Right renal pelvis (tissue), 4 donors: ENCODE measurements around the gene MT1E. TPM values are rescaled to one million over a fixed set of nuclear protein-coding genes. Genes with fewer than 3 reads are reported as not detected.
"Not testable (repeated sequence)": the region's sequence is repeated elsewhere in the genome, so short reads cannot be mapped to it uniquely, and the experiment has no call there.

Source experiments
- DNase-seq, 4 donors: peaks; one replicate each; pipeline ENCODE4 v3.0.0-alpha.2; 2013; ENCODE audit warnings: low read depth in 4 of 4, low spot score in 3 of 4, missing footprints in 1 of 4
- polyA plus RNA-seq, 4 donors: library from polyadenylated mRNA; unstranded; fragments of 120-200 nt; gene quantifications; one replicate each; pipeline ENCODE4 v1.2.1, GENCODE V29; 2013; ENCODE audit not compliant: insufficient read length in 4 of 4

MT1E gene
- polyA plus RNA-seq, 4 donors, result 21.8 to 53.3 (median 30.6) TPM

GRCh38 chr16:56669005-56669839 lies 43.6 kb downstream of the MT1E start, which contains the start of gene MT1H:
Gene MT1H, plus strand, starts transcription at chr16:56669814. Its CDS starts 71 bp downstream, at chr16:56669885.
- no peak for DNase-seq

GRCh38 chr16:56669840-56670619 lies 44.4 kb downstream of the MT1E start:
- no peak for DNase-seq

DNA sequence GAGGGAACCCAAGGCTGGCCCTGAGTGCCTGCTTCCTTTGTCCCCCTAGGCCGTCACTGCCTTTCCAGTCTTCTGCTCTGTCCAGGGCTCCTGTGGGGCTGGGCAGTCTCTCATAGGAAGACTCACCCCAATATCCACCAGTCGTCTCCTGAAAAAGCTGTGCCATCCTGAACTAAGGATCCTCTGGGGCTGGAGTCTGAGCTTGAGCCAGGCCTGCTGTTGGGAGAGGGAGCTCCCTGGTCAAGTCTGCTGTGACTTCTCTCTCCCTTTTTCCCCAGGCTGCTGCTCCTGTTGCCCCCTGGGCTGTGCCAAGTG lies 45.0 kb downstream of the MT1E start:
- no peak for DNase-seq

DNA sequence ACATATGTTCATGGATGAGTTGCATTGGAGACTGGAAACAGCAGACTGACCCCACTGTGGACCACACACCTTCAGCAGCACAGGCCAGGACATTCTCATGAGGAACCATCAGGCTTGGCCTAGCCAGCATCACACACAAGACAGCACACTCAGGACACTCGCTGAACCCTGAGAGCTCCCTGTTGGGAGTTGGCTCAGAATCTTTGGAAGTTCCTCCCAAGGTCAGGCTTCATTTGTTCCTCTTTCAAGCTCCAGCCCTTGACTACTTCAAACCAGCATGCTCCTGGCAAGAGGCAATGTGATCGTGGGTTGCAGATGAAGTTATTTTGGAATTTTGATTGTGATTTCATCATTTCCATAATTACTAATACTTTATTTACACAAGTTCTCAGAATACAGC lies 46.1 kb downstream of the MT1E start:
- DNase-seq, result not testable (repeated sequence)

DNA sequence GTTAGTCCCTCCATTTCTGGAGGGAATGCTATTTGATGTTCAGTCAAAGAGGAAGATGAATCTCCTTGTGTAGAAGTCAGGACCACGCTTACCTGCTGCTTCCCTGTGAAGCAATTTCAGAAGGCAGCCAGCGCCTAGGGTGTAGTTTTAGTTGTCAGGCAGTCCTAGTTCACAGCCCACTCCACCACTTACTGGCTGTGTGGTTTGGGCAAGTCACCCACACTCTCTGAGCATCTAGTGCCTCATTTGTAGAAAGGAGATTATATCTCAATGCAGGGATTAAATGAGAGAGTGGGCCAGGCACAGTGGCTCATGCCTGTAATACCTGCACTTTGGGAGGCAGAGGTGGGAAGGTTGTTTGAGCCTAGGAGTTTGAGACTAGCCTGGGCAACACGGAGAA lies 46.6 kb downstream of the MT1E start:
- DNase-seq, result not testable (repeated sequence)

DNA sequence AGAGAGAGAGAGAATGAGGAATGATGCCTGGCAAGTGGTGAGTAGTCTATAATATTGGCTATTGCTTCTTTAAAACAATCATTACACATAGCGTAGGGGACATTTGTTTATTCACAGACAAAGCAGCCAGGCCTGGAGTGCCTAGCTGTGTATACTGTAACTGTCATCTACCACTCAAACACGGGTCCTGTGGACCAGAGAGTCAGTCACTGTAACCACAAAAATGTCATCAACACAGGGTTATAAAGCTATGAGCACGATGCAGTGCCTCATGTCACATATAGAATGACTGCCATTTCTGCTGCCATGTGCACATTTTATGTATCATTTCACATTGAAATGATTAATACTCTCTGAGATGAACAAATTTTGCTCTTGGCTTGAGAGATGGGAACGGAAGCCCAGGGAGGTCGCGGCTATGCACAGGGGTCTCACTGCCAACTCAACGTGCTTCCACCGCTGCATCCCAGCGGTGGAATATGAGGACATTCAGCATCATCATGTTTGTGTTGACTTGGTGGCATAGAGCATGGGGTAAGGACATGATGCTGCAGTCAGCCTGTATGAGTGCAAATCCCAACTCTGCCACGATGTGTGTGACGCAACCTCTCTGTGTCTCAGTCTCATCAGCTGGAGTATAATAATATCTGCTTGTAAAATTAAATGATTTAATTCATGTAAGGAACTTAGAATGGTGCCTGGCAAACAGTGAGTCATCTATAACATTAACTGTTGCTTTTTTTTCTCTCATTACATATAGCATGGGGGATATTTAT lies 47.4 kb downstream of the MT1E start:
- no peak for DNase-seq

GRCh38 chr16:56673921-56674320 lies 48.3 kb downstream of the MT1E start:
- no peak for DNase-seq

- not testable (repeated sequence) for DNase-seq
Observed at GRCh38 chr16:56674570-56674969, 49.0 kb downstream of the MT1E start.

DNA sequence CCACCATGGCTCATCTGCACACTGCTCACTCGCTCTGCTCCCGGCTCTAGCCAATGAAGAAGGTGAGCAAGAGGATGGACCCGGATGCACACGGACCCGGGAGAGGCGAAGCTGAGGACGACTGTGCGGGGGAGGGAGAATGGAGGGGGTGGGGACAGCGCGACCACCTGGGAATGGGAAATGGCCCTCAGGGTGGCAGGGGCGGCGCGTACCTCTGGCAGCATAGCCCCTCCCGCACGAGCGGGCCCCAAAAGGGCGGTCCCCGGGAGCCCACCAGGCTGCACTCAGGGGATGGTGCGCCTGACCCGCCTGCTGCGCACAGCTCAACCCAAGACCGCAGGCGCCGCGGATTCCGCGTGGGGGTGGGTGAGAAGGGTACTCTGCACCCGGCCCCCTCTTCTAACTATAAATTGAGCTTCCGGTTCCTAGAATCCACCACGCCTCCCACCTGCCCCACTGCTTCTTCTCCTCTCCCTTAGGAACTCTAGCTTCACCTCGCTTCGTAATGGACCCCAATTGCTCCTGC lies 50.2 kb downstream of the MT1E start:
- DNase-seq, result no peak

Other genes starting within 250 kb of the MT1E start
- 100 to 1,000 TPM; 118 to 141 (median 128) TPM for gene AMFR, start 200.2 kb upstream of the MT1E start, polyA plus RNA-seq
- 100 to 1,000 TPM; 116 to 146 (median 143) TPM for gene NUDT21, start 174.4 kb upstream of the MT1E start, polyA plus RNA-seq
- gene OGFOD1, start 174.2 kb upstream of the MT1E start, polyA plus RNA-seq, result 10 to 100 TPM; 36.8 to 42.5 (median 37.7) TPM
- gene BBS2, start 105.8 kb upstream of the MT1E start, polyA plus RNA-seq, result 100 to 1,000 TPM in 2 of 4 donors, 10 to 100 TPM in 2; 82.2 to 115 (median 104) TPM
- gene MT4, start 60.7 kb upstream of the MT1E start, polyA plus RNA-seq, result not detected
- 1 to 10 TPM in 1 of 4 donors, under 1 TPM in 3; 0.43 to 1.3 (median 0.89) TPM for gene MT3, start 36.3 kb upstream of the MT1E start, polyA plus RNA-seq
- 10 to 100 TPM; 22.4 to 38.0 (median 22.8) TPM for gene MT2A, start 17.2 kb upstream of the MT1E start, polyA plus RNA-seq
- under 1 TPM in 2 of 4 donors, not detected in 2; 0.17 to 0.25 TPM for gene MT1M, start 6.9 kb downstream of the MT1E start, polyA plus RNA-seq
- gene MT1A, start 12.9 kb downstream of the MT1E start, polyA plus RNA-seq, result under 1 TPM in 1 of 4 donors, not detected in 3; 0.38 TPM
- gene MT1B, start 26.1 kb downstream of the MT1E start, polyA plus RNA-seq, result 1 to 10 TPM in 1 of 4 donors, not detected in 3; 2.0 TPM
- 10 to 100 TPM; 40.3 to 98.2 (median 60.7) TPM for gene MT1F, start 32.2 kb downstream of the MT1E start, polyA plus RNA-seq
- gene MT1G, start 42.3 kb downstream of the MT1E start, polyA plus RNA-seq, result 100 to 1,000 TPM in 1 of 4 donors, 10 to 100 TPM in 3; 16.8 to 231 (median 62.7) TPM
- 10 to 100 TPM in 3 of 4 donors, 1 to 10 TPM in 1; 2.5 to 76.0 (median 16.9) TPM for gene MT1H, start 44.0 kb downstream of the MT1E start, polyA plus RNA-seq
- gene MT1X, start 56.7 kb downstream of the MT1E start, polyA plus RNA-seq, result 10 to 100 TPM; 19.0 to 59.2 (median 30.2) TPM
- 10 to 100 TPM; 71.2 to 81.7 (median 72.5) TPM for gene NUP93, start 104.3 kb downstream of the MT1E start, polyA plus RNA-seq
- 10 to 100 TPM; 36.4 to 58.0 (median 44.9) TPM for gene SLC12A3, start 239.4 kb downstream of the MT1E start, polyA plus RNA-seq